ENCODE data around the gene SLC15A5.

- TF ChIP-seq CTCF (IDR thresholded peaks at IDR 0.05): no peak
- no peak for TF ChIP-seq EZH2 (IDR thresholded peaks at IDR 0.05)
- no peak for TF ChIP-seq EZH2phosphoT487 (IDR thresholded peaks at IDR 0.05)
Observed at GRCh38 chr12:16300736-16301135, 23.3 kb upstream of the SLC15A5 start.

Measured in neural progenitor cell (in vitro differentiated cells).